Esophagus squamous epithelium (tissue), 4 donors: ENCODE results near the gene CRYAB.

ENCODE experiments used
- CTCF ChIP-seq, 6 experiments: fragments of 450-650 bp in 4 of 6; fragments of 200-600 bp in 2 of 6; sonication (generic) in 2 of 6; IDR thresholded peaks; one replicate each; pipeline ENCODE4 v1.5.1; 2016 to 2019; ENCODE audit warnings: antibody characterized with exemption in 6 of 6, mild to moderate bottlenecking in 4 of 6, moderate library complexity in 4 of 6
- POLR2A ChIP-seq, 4 donors: fragments of 450-650 bp; IDR thresholded peaks; one replicate each; pipeline ENCODE4 v1.6.1; 2017; ENCODE audit warnings: antibody characterized with exemption in 4 of 4, mild to moderate bottlenecking in 4 of 4, moderate library complexity in 3 of 4

GRCh38 chr11:111949519-111950426, 38.2 kb upstream of the CRYAB start:
- no peak for TF ChIP-seq CTCF (IDR thresholded peaks at IDR 0.05)
- no peak for TF ChIP-seq POLR2A (IDR thresholded peaks at IDR 0.05)
